Activated gamma-delta T cell (primary cell): ENCODE results near the gene CNOT11.
"Not testable (repeated sequence)": the region's sequence is repeated elsewhere in the genome, so short reads cannot be mapped to it uniquely, and the experiment has no call there.

Source experiments
- DNase-seq: peaks from one replicate; lab custom pipeline; 2025; lab: John Stamatoyannopoulos, UW

CNOT11 gene

DNA sequence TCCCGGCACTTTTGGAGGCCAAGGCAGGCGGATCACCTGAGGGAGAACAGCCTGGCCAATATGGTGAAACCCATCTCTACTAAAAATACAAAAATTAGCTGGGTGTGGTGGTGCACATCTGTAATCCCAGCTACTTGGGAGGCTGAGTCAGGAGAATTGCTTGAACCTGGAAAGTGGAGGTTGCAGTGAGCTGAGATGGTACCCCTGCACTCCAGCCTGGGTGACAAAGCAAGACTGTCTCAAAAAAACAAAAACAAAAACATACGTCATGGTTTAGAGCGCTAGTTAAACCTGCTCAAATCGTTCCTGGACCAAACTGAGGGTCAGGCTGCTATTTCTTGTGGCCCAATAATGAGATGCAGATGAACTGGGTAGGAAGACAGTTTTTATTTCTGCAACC is 7.2 kb upstream of the CNOT11 start:
- DNase-seq, result not testable (repeated sequence)

DNA sequence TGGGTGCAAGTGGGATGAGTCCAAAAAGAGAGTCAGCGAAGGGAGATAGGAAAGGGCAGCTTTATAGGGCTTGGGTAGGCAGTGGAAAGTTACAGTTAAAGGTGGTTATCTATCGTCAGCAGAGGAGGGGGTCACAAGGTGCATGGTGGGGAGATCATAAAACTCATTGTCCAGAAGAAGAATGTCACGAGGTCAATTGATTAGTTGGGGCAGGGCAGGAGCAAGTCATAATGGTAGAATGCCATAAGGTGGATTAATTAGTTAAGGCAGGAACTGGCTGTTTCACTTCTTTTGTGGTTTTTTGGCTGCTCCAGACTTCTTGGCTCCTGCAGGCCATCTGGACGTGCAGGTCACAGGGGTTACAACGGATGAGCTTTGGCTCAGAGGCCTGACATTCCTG is 3.9 kb upstream of the CNOT11 start:
- DNase-seq, result not testable (repeated sequence)

DNA sequence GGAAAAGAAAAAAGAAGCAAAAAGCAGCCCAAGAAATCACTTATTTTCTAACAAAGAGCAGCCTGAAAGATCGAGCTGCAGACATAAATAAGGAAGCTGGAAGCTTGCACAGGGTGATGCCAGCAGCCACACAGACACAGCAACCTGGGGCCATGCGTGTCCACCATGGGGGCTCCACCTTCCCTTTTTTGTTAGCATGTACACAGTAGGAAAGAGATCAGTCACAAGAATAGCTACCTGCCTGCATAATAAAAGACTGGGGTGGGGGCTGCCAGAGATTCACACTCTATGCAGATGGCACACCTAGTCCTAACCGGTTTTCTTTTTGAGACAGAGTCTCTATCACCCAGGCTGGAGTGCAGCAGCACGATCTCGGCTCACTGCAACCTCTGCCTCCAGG is 2.9 kb upstream of the CNOT11 start:
- no peak for DNase-seq

DNA sequence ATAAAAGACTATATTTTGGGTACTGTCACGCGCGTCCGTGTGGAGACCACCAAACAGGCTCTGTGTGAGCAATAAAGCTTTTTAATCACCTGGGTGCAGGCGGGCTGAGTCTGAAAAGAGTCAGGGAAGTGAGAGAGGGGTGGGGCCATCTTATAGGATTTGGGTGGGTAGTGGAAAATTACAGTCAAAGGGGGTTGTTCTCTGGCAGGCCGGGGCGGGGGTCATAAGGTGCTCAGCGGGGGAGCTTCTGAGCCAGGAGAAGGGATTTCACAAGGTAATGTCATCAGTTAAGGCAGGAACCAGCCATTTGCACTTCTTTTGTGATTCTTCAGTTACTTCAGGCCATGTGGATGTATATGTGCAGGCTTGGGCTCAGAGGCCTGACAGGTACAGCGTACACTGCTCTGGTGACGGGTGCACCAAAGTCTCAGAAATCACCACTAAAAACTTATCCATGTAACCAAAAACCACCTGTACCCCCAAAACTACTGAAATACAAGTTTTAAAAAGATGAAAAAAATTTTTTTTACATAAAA is 1.4 kb upstream of the CNOT11 start:
- not testable (repeated sequence) for DNase-seq

DNA sequence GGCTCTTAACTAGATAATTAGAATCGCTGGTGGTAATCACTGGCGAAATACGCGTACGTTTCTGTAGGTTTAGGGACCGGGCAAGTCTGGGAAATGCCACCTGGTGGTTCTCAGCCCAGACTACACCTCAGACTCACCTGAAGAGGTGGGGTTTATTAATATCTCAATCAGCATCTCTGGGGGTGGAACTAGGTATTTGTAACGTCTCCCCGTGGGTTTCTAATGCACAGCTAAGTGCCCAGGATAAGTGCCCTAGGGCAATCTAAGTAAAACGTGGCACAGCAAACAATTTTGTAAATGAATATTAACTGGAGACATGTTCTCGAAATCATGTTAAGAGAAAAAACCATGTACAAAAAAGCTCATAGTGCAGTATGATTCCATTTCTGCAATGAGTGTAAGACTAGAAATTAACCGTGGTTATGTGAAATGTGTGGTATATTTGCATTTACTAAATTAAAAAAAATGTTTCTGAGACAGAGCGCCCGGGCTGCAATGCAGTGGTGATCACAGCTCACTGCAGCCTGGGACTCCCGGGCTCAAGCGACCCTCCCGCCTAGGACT is 760 bp upstream of the CNOT11 start:
- no peak for DNase-seq

DNA sequence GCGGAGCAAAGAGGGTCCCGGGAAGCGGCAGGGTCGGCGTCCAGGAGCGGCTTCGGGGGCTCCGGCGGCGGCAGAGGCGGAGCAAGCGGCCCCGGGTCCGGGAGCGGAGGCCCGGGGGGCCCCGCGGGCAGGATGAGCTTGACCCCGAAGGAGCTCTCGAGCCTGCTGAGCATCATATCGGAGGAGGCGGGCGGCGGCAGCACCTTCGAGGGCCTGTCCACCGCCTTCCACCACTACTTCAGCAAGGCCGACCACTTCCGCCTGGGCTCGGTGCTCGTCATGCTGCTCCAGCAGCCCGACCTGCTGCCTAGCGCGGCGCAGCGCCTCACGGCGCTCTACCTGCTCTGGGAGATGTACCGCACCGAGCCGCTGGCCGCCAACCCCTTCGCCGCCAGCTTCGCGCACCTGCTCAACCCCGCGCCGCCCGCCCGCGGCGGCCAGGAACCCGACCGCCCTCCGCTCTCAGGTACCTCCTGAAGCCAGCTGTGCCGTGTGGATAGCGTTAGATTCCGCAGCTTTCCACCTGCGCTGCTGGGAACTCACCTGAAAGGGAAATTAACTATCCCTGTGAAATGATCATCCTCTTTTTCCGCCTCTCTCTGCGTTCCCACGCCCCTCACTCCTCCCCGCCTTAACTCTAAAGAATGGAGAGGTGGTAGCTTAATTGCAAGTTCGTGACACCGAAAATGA is 472 bp downstream of the CNOT11 start:
- DNase-seq, result peak; percentile 68

DNA sequence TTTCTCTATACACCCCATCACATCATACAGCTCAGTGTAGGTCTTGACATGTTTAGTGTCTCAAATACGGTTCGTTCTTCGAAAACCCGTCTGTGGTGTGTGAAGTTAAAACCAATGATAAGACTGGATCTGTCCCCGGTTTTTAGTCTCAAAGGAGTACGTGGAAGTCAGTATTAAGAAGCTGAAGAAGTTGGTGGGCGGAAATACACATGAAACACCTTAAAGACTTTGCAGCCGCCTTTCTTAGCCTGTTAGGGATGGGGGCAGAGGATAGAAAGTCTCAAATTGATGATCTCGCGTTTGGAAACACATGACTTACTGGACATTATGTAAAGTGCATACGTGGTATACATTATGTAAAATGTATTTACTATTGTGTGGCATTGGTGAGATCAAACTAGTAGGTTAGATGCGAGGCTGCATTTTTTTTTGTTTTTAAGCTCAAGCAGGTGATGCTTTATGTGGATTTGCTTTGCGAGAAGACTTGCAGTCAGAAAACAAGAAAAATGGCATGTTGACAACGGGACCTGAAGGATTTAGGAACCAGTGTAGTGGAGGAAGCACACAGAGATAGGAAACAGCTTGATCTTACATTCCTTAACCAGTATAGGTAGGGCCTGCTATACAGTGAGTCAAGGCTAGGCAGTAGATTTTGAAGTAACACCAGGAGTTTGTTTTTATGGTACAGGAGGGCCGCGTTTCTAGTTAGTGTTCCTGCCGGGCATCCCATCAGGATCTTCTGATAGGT is 1.2 kb downstream of the CNOT11 start:
- DNase-seq, result no peak

DNA sequence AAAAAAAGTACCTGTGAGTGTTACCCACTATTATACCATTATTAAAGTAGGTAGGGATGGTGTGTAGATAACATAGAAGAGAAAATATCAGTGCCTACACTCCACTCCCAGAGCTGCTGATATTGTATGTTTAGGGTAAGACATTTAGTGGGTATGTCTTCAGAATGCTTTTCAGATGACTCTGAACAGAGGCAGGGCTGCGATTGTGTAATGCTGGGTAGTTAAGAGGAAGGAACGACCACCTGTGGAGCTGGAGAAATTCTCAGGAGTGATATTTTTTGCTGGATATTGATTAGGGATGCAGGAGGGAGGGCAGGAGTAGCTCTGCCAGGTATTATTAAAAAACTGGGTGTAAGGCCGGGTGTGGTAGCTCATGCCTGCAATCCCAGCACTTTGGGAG is 2.8 kb downstream of the CNOT11 start:
- DNase-seq, result no peak

DNA sequence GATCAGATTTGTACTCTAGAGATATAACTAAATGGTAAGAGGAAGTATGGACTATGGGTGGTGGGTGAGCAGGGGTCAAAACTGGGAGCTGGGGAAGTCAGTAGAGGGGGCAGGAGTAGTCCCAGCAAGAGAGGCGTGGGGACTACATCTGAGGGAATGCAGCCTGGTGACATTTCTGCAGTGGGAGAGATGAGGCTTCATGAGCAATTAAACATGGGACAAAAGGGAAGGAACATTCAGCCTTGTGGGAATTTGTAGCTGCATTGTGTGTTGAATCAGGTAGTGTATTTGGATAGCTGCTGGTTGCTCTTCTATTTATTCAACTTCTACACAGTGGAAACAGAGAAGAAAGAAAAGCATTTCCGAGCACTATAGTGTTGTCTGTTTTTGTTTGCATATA is 3.6 kb downstream of the CNOT11 start:
- no peak for DNase-seq

DNA sequence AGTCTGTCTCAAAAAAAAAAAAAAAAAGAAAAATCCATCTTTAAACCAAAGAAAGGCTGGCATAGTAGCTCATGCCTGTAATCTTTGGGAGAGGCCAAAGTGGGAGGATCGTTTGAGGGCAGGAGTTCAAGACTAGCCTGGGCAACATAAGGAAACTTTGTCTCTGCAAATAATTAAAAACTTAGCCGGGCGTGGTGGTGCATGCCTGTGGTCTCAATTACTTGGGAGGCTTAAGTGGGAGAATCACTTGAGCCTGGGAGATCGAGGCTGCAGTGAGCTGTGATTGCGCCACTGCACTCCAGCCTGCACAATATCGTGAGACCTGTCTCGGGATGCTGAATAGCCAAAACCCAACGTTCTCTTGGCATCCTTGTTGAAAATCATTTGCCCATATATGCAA is 6.1 kb downstream of the CNOT11 start:
- no peak for DNase-seq

DNA sequence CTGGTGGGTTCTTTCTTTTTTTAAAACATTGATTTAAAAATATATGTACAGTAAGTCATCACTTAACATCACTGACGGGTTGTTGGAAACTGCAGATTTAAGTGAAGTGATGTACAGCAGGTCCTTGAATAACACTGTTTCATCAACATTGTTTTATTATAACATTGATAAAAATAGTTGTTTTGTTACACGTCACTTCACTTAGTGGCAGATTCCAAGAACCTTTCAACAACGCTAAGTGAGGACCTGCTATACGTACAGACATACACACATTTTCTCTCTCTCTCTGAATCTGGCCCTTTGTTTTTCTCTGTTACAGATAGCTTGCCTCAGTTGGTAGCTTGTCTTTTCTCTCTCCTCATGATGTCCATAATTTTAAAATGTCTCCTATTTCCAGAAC is 9.5 kb downstream of the CNOT11 start:
- no peak for DNase-seq

DNA sequence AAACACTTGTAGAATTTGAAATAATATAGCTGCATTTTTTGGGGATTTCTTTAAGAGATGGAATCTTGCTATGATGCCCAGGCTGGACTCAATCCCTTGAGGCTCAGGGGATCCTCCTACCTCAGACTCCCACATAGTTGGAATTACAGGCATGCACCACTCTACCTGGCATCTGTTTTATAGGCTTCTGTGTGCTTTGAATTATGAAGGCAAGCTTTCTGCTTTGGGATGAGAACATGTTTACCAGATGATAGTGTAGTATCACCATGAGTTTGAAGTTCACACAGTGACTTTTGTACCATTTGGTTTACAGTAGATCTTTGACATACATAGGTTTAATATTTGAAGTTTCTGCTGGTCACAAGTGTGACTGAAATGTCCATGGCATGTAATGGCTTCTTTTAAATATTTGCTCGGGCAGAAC is 10.7 kb downstream of the CNOT11 start:
- no peak for DNase-seq

DNA sequence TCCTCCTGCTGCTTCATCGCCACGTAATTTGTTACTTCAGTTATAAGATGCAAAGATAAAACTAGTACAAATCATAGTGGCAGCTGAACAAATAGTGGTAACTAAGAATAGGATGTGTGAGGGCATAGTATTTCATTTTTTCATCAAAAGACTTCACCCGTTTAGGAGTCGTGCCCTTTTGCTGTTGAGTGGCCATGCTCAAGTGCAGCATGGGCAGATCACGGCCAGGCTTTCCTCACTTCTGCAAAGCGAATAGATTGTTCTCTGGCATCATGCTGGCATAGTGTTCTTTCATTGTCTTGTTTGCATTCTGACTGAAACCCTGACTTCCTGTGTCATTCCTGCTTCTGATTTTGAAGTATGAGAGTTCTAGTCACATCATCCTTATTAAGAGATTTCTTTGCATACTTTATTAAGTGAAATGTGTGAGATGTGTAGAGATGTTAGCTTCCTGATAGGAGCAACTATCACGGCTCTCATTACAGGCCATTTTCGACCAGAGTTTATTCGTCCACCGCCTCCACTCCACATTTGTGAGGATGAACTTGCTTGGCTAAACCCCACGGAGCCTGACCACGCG is 11.8 kb downstream of the CNOT11 start:
- no peak for DNase-seq

DNA sequence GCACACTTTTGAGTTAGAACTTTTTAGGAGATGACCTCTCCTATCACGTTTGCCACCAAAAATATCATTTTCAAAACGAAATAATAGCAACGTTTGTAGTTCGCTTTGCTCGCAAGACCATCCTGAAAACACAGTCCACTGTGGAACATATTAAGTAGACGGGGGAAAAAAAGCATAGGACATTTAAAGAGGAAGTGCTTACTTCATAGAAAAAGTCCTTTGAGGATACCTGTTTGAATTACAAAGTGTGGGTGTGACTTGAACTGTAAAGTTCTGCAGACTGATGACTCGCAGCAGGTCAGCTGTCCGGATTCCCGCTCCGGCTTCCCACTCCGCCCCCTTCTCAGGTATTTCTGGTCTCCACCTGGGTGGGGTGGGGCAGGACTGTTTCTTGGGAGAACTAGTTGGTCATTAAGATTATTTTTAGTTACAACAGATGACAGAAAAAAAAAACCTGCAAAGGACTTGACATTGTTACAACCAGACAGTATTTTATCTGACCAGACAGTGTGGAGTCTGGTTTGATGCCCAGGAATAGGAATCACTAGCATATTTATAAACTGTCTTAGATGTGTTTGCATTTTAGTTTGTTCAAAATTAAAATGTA is 13.3 kb downstream of the CNOT11 start:
- DNase-seq, result no peak

DNA sequence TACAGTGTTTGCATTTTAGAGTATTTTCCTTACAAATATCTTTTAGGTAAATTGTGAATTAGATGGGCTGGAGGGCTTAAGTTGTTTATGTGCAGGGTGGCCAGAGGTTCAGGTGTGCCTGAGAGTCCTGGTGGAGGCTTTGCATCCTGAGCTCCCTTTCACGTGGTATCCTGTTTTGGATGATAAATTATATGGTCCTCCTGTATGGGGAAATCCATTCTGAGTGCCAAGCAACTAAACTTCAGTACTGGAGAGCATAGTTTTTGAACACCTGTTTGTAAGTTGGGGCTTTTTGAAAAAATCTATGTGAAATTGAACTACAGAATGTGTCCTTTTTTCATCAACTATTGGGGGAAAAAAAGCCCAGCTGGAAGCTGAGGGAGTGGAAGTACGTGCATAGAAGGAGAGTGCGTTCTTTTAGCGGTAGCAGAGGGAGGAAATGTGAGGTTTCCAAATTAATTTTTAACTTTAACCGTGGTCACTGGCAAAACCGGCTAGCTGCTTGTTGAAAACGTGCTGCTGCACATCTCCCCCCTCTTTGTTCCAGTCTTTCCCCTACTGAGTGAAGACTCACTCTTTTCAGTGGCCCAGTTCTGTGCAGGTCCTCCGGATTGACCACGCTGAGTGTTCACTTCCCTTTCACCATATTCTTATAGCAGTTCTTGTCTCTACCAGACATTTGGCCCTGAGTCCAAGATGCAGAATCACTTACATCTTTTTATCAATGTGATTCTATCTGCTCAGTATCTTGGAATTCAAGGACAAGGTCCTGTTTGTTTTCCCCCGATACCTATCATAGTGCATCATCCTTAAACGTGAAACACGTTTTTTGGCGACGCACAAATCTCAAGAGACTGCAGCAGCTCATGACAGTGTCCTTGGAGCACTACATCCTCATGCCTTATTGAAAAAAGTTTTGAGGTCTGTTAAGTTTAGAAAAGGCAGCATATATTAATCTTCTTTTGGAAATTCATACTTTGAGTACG is 15.3 kb downstream of the CNOT11 start:
- no peak for DNase-seq

DNA sequence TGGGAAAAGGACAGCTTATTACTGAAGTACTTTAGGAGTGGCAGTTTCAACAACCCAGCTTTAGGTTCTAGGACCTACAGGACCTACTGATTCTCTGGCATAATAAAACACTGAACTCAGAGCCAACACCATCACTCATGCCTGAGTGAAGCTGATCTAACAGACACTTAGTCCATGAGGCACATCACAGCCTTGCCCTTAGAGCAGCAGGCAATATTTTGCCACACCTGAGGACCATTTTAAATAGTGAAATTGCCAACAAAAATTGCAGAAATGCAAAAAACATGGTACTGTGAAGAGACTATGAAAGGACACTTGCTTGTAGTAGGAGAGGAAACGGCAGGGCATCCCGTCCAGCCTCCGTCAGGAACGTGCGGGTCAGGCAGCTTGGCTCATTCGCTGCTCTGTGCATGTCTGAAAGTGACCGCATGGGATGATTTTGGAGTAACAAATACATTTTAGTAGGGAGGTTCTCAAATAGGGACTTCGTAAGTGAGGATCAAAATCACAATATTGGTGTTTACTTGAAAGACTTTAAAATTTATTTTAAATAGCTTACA is 18.1 kb downstream of the CNOT11 start:
- DNase-seq, result no peak

DNA sequence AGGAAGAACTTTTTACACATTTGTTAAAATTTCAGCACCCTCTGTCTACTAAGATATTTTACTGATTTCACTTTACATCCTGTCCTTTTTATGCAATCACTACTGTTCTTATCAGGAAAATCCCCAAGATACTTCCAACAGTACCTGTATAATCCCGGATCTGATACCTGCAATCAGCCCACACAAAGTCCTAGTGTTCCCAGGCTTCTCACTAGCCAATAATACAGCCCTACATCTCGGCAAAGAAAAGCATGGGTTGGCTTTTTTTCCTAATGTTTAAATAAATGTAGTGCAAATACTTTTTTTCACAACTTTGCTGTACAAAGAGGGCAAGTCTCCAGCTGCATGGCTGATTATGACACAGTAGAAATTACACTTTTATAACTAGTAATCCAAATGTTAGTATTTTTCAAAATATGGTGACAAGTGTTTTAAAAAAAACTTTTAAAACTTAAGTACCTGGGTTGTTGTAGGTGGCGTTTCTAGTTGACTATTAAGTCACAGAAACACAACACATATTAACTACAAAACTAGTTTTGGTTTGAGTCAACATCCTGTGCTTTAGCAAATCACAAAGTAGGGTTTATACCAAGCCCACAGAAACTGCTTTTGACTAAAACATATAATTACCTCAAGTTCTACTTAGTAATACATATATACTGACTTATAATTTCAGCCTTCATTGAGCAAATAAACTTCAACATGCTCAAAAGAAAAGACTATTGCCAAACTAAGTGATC is 19.5 kb downstream of the CNOT11 start:
- DNase-seq, result no peak

DNA sequence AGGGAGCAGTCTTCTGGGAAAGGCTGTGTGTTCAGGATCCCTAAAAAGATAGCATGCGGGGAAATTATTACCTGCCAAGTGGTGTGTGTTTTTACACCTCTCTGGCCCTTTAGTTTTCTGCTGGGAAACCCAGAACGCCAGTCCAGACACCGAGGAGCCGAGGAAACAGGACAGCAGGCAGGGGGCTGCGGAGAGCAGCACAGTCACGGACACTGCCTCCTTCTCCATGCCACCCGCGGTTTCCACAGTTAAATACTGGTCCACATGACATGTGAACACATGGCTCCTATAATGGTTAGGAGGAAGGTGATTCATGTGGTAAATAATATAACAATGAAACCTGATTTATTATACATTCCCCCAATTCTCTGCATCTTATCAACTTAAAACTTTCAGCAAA is 20.4 kb downstream of the CNOT11 start:
- DNase-seq, result no peak

DNA sequence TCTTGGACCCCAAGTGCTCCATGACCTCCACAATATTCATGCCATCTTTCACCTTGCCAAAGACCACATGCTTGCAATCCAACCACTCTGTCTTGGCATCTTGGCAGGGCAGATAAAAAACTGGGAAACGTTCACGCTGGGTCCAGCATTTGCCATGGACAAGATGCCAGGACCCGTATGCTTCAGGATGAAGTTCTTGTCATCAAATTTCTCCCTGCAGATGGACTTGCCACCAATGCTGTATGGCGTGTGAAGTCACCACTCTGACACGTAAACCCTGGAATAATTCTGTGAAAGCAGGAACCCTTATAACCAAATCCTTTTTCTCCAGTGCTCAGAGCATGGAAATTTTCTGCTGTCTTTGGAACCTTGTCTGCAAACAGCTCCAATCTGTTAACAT is 21.5 kb downstream of the CNOT11 start:
- no peak for DNase-seq

DNA sequence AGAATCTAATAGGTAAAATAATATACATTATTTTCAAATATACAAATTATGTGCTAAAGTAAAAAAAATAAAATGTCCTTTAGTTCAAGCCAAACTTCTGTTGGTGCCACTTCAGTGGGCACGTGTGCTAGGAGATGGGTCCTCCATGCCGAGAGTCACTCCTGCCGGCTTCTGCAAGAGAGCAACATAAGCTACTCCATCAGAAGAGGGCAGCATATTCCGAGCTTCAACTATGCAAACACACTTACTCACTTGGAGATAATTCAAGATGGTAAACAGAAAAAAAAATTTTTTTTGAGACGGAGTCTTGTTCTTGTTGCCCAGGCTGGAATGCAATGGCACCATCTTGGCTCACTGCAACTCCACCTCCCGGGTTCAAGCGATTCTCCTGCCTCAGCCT is 24.4 kb downstream of the CNOT11 start:
- DNase-seq, result no peak
